PC-9 (cell line): Measurements from ENCODE around the gene RAB31. TPM values are rescaled to one million over a fixed set of nuclear protein-coding genes. Genes with fewer than 3 reads are reported as not detected.

Experiments
- BruUV-seq: library from RNA; stranded (reverse); fragments of 400-500 nt; replicated peaks from 2 replicates; lab custom pipeline; 2021; lab: Mats Ljungman, UMichigan
- CTCF ChIA-PET: fragments of 300-600 bp; sonication (Branson Sonifier 250); formaldehyde crosslinking; loops from one replicate; lab custom pipeline; 2022; ENCODE audit warnings: antibody characterized with exemption; lab: Charles Lee
- POLR2A ChIA-PET: fragments of 300-600 bp; sonication (Branson Sonifier 250); formaldehyde crosslinking; loops from one replicate; lab custom pipeline; 2022; ENCODE audit warnings: antibody characterized with exemption; ENCODE audit not compliant: unreplicated experiment; lab: Charles Lee
- DNase-seq, 2 experiments: peaks; one replicate each; pipeline versions ENCODE4 v3.0.0 to v3.0.0-alpha.2; 2015 to 2022; ENCODE audit warnings: mixed read lengths in 1 of 2
- H2AFZ ChIP-seq: fragments of 200-600 bp; sonication (generic); 2 replicates; pipeline ENCODE4 v1.8.1; 2017; ENCODE audit warnings: antibody characterized with exemption
- H3F3A ChIP-seq: fragments of 200-600 bp; sonication (generic); 2 replicates; pipeline ENCODE4 v1.8.1; 2017; ENCODE audit warnings: antibody characterized with exemption, mild to moderate bottlenecking, low read depth; ENCODE audit not compliant: insufficient read depth
- H3K27ac ChIP-seq: fragments of 200-600 bp; sonication (generic); 2 replicates; pipeline ENCODE4 v1.6.1; 2016; ENCODE audit warnings: mixed run types
- H3K27me3 ChIP-seq: fragments of 200-600 bp; sonication (generic); 2 replicates; pipeline ENCODE4 v1.6.1; 2016; ENCODE audit warnings: low read depth, mixed run types; ENCODE audit not compliant: insufficient read depth
- H3K36me3 ChIP-seq: fragments of 200-600 bp; sonication (generic); 2 replicates; pipeline ENCODE4 v1.6.1; 2016; ENCODE audit warnings: low read depth, mixed run types
- H3K4me1 ChIP-seq: fragments of 200-600 bp; sonication (generic); replicated peaks from 2 replicates; pipeline ENCODE4 v1.6.1; 2016; ENCODE audit warnings: mixed run types; ENCODE audit not compliant: insufficient read depth
- H3K4me2 ChIP-seq: fragments of 200-600 bp; sonication (generic); 2 replicates; pipeline ENCODE4 v1.6.1; 2017; ENCODE audit warnings: mixed run types
- H3K4me3 ChIP-seq: fragments of 200-600 bp; sonication (generic); 2 replicates; pipeline ENCODE4 v1.6.1; 2016; ENCODE audit warnings: mixed run types
- H3K79me2 ChIP-seq: fragments of 200-600 bp; sonication (generic); 2 replicates; pipeline ENCODE4 v1.6.1; 2017; ENCODE audit warnings: low read depth, mixed run types
- H3K9me2 ChIP-seq: fragments of 200-600 bp; sonication (generic); 2 replicates; pipeline ENCODE4 v1.8.1; 2017; ENCODE audit warnings: mild to moderate bottlenecking; ENCODE audit not compliant: insufficient read depth
- H3K9me3 ChIP-seq: fragments of 200-600 bp; sonication (generic); 2 replicates; pipeline ENCODE4 v1.8.1; 2016; ENCODE audit warnings: low read depth; ENCODE audit not compliant: insufficient read depth
- H4K20me1 ChIP-seq: fragments of 200-600 bp; sonication (generic); 2 replicates; pipeline ENCODE4 v1.8.1; 2017; ENCODE audit not compliant: insufficient read depth
- CTCF ChIP-seq: fragments of 200-600 bp; sonication (generic); conservative IDR thresholded peaks from 2 replicates; pipeline ENCODE4 v1.6.1; 2017; ENCODE audit warnings: mixed run types, antibody characterized with exemption, mild to moderate bottlenecking, moderate library complexity
- EZH2 ChIP-seq: fragments of 200-600 bp; sonication (generic); IDR thresholded peaks from 2 replicates; pipeline ENCODE4 v1.8.0; 2017; ENCODE audit warnings: antibody characterized with exemption, low read depth
- intact Hi-C: fragments of 100-400 bp; cut with micrococcal nuclease; formaldehyde crosslinking; loops from one replicate; pipeline ENCODE4 v1.10.0; 2022; ENCODE audit not compliant: unreplicated experiment
- total RNA-seq: library from RNA; stranded (reverse); gene quantifications from 2 replicates; pipeline ENCODE4 v1.2.3, GENCODE V29; 2021

RAB31 gene
- total RNA-seq, 1 experiment from 2014 or later = 51.0 TPM

DNA sequence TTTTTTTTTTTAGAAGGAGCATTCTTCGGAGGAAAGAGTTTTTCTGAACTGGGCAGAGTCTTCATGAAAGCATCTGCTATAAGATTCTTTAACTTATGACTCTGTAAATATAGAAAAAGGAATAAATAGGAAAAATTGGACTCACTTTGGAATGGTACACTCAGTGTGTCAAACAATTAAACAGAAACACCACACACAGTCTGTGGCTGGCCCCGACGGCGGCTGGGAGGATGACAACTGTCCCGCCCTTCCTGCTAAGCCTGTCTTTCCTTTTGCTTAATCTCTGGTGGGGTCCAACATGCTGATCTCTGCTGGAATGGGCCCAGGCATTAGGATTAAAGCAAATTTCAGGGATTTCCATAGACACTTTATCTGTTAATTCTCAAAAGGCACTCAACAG is 12.5 kb upstream of the RAB31 start:
- Histone ChIP-seq H3F3A (peaks cover 5% of the 10 kb centered on the region; the same call in 1 of the 2 replicates), H3K27ac (no peak overlapping the region), H3K36me3 (no peaks in the 10 kb centered on the region), H3K9me2 (no peaks in the 10 kb centered on the region), H4K20me1 (no peaks in the 10 kb centered on the region), H3K9me3 (no peaks in the 10 kb centered on the region), H3K27me3 (no peaks in the 10 kb centered on the region), H3K79me2 (no peaks in the 10 kb centered on the region), H3K4me1 (no peaks in the 10 kb centered on the region), H3K4me3 (no peak overlapping the region), H3K4me2 (no peak overlapping the region), H2AFZ (no peak overlapping the region)
- ChIA-PET CTCF (no interaction called here), POLR2A (no interaction called here)
- no TSS peak for BruUV-seq
- TF ChIP-seq CTCF (no peak), EZH2 (no peak)
- no peak for DNase-seq
- intact Hi-C loops = no loop called here

GRCh38 chr18:9696112-9696511 is 12.0 kb upstream of the RAB31 start:
- Histone ChIP-seq H3K9me2 (no peaks in the 10 kb centered on the region), H3K36me3 (no peaks in the 10 kb centered on the region), H3K27me3 (no peaks in the 10 kb centered on the region), H3K4me1 (0 out of 2 replicates have a peak, but pooled peaks cover under 1% of the 10 kb centered on the region), H3K79me2 (no peaks in the 10 kb centered on the region), H3K27ac (no peak overlapping the region), H3K9me3 (no peaks in the 10 kb centered on the region), H3F3A (peaks cover 5% of the 10 kb centered on the region; the same call in 1 of the 2 replicates), H2AFZ (no peak overlapping the region), H3K4me2 (no peak overlapping the region), H4K20me1 (no peaks in the 10 kb centered on the region), H3K4me3 (no peak overlapping the region)
- CTCF ChIA-PET = no interaction called here
- POLR2A ChIA-PET = no interaction called here
- TF ChIP-seq CTCF (no peak), EZH2 (no peak)
- BruUV-seq = no TSS peak
- intact Hi-C loops = no loop called here
- no peak for DNase-seq

- Histone ChIP-seq H3K79me2 (no peaks in the 10 kb centered on the region), H3K4me3 (no peak overlapping the region), H4K20me1 (no peaks in the 10 kb centered on the region), H3F3A (peaks cover 5% of the 10 kb centered on the region; the same call in 1 of the 2 replicates), H3K36me3 (no peaks in the 10 kb centered on the region), H3K27ac (no peak overlapping the region), H3K9me2 (no peaks in the 10 kb centered on the region), H3K9me3 (no peaks in the 10 kb centered on the region), H3K4me2 (no peak overlapping the region), H2AFZ (no peak overlapping the region), H3K4me1 (0 out of 2 replicates have a peak, but pooled peaks cover 6% of the 10 kb centered on the region), H3K27me3 (no peaks in the 10 kb centered on the region)
- CTCF ChIA-PET = no interaction called here
- intact Hi-C loops = no loop called here
- no TSS peak for BruUV-seq
- POLR2A ChIA-PET = no interaction called here
- DNase-seq = no peak
- TF ChIP-seq EZH2 = no peak
- TF ChIP-seq CTCF = no peak
Measured at GRCh38 chr18:9696701-9697100, 11.4 kb upstream of the RAB31 start.
